Thymus (tissue), 11 donors: ENCODE results near the gene CRYBA4. TPM values are rescaled to one million over a fixed set of nuclear protein-coding genes. Genes with fewer than 3 reads are reported as not detected.

ENCODE experiments used
- DNase-seq, 9 donors: peaks; one replicate each; pipeline ENCODE4 v3.0.0-alpha.2; 2013; ENCODE audit warnings: low spot score in 9 of 9, low read depth in 6 of 9, missing footprints in 1 of 9
- H3K27ac ChIP-seq, 2 donors: one replicate each; pipeline ENCODE4 v1.5.1; 2013; ENCODE audit warnings: control low read depth in 1 of 2, low read depth in 1 of 2, low read length in 1 of 2, mild to moderate bottlenecking in 1 of 2, moderate library complexity in 1 of 2
- H3K27me3 ChIP-seq, 2 donors: one replicate each; pipeline ENCODE4 v1.5.1; 2013; ENCODE audit warnings: low read length in 1 of 2; ENCODE audit not compliant: control insufficient read depth in 2 of 2, insufficient read depth in 1 of 2
- H3K36me3 ChIP-seq, 2 donors: one replicate each; pipeline ENCODE4 v1.5.1; 2013; ENCODE audit warnings: low read length in 1 of 2, mild to moderate bottlenecking in 1 of 2, moderate library complexity in 1 of 2; ENCODE audit not compliant: control insufficient read depth in 2 of 2, insufficient read depth in 2 of 2
- H3K4me1 ChIP-seq, 2 donors: one replicate each; pipeline ENCODE4 v1.5.1; 2013; ENCODE audit warnings: low read length in 2 of 2; ENCODE audit not compliant: control insufficient read depth in 2 of 2, insufficient read depth in 2 of 2
- H3K4me3 ChIP-seq, 2 donors: one replicate each; pipeline ENCODE4 v1.5.1; 2013; ENCODE audit warnings: low read length in 2 of 2, control low read depth in 1 of 2, mild to moderate bottlenecking in 1 of 2
- H3K9me3 ChIP-seq, 2 donors: one replicate each; pipeline ENCODE4 v1.5.1; 2013; ENCODE audit warnings: low read length in 1 of 2, mild to moderate bottlenecking in 1 of 2; ENCODE audit not compliant: control insufficient read depth in 2 of 2, insufficient read depth in 1 of 2
- WGBS: extraction: QIAGEN DNeasy Blood & Tissue Kit; methylation state at CpG from one replicate; pipeline ENCODE4 v1.1.7; 2013; 5-methylcytosine and 5-hydroxymethylcytosine counted together
- polyA plus RNA-seq: library from polyadenylated mRNA; stranded (reverse); fragments of 200-250 nt; gene quantifications from one replicate; pipeline ENCODE4 v1.2.3, GENCODE V29; 2013
- total RNA-seq: library from RNA; stranded (reverse); fragments of 120-200 nt; gene quantifications from one replicate; pipeline ENCODE4 v1.2.4, GENCODE V29; 2013
- donor health status: healthy.

CRYBA4 gene
- total and polyA plus RNA-seq, 2 donors: 0.47 to 1.6 TPM

GRCh38 chr22:26660961-26661578, 39.3 kb downstream of the CRYBA4 start:
- Histone ChIP-seq H3K27ac (no peak overlapping the region), H3K9me3 (peaks cover 0 to 7% of the 10 kb centered on the region in 2 donors), H3K36me3 (no peaks in the 10 kb centered on the region), H3K4me3 (no peak overlapping the region), H3K4me1 (peaks cover 24 to 28% of the 10 kb centered on the region in 2 donors), H3K27me3 (peaks cover 20 to 35% of the 10 kb centered on the region in 2 donors)
- no peak for DNase-seq
- 96% methylated on average over 7 of the region's 7 CpGs for WGBS

- Histone ChIP-seq H3K27me3 (peaks cover 13 to 24% of the 10 kb centered on the region in 2 donors), H3K4me1 (peaks cover 22 to 25% of the 10 kb centered on the region in 2 donors), H3K36me3 (no peaks in the 10 kb centered on the region), H3K4me3 (no peak overlapping the region), H3K9me3 (peaks cover 0 to 6% of the 10 kb centered on the region in 2 donors), H3K27ac (no peak overlapping the region)
- no peak for DNase-seq
- WGBS: 96% methylated on average over 2 of the region's 2 CpGs
Measured at GRCh38 chr22:26662160-26662559, 40.4 kb downstream of the CRYBA4 start.

- no peak overlapping the region for H3K4me3 ChIP-seq
- H3K9me3 ChIP-seq: no peaks in the 10 kb centered on the region
- 93% methylated on average over 9 of the region's 9 CpGs for WGBS
- H3K4me1 ChIP-seq: peaks cover 10 to 12% of the 10 kb centered on the region in 2 donors
- peaks cover under 1 to 11% of the 10 kb centered on the region in 2 donors for H3K27me3 ChIP-seq
- DNase-seq: no peak
- H3K36me3 ChIP-seq: no peaks in the 10 kb centered on the region
- no peak overlapping the region for H3K27ac ChIP-seq
Measured at GRCh38 chr22:26663374-26663923, 41.7 kb downstream of the CRYBA4 start.

GRCh38 chr22:26665813-26666231, 44.1 kb downstream of the CRYBA4 start:
- Histone ChIP-seq H3K9me3 (no peaks in the 10 kb centered on the region), H3K27ac (no peak overlapping the region), H3K36me3 (no peaks in the 10 kb centered on the region), H3K4me1 (peaks cover 2% of the 10 kb centered on the region in 2 donors), H3K4me3 (no peak overlapping the region), H3K27me3 (peaks cover 0 to 2% of the 10 kb centered on the region in 2 donors)
- WGBS: 71% methylated on average over 4 of the region's 4 CpGs
- DNase-seq: no peak

GRCh38 chr22:26667140-26667539, 45.4 kb downstream of the CRYBA4 start:
- 92% methylated on average over 13 of the region's 13 CpGs for WGBS
- DNase-seq: no peak
- Histone ChIP-seq H3K9me3 (no peaks in the 10 kb centered on the region), H3K36me3 (no peaks in the 10 kb centered on the region), H3K4me3 (no peak overlapping the region), H3K27ac (no peak overlapping the region), H3K4me1 (peaks cover 5 to 15% of the 10 kb centered on the region in 2 donors), H3K27me3 (no peaks in the 10 kb centered on the region)

GRCh38 chr22:26669060-26669481, 47.3 kb downstream of the CRYBA4 start:
- Histone ChIP-seq H3K4me3 (no peak overlapping the region), H3K9me3 (peaks cover 0 to 2% of the 10 kb centered on the region in 2 donors), H3K36me3 (no peaks in the 10 kb centered on the region), H3K27ac (no peak overlapping the region), H3K4me1 (peaks cover 16 to 30% of the 10 kb centered on the region in 2 donors), H3K27me3 (no peaks in the 10 kb centered on the region)
- DNase-seq: no peak
- 76% methylated on average over 2 of the region's 2 CpGs for WGBS

GRCh38 chr22:26670459-26670858, 48.7 kb downstream of the CRYBA4 start:
- Histone ChIP-seq H3K27me3 (no peaks in the 10 kb centered on the region), H3K4me3 (no peak overlapping the region), H3K27ac (no peak overlapping the region), H3K4me1 (peaks cover 19 to 40% of the 10 kb centered on the region in 2 donors), H3K36me3 (peaks cover 0 to 3% of the 10 kb centered on the region in 2 donors), H3K9me3 (peaks cover 0 to 2% of the 10 kb centered on the region in 2 donors)
- DNase-seq: no peak
- 94% methylated on average over 4 of the region's 4 CpGs for WGBS

GRCh38 chr22:26671317-26672059, 49.7 kb downstream of the CRYBA4 start:
- Histone ChIP-seq H3K9me3 (peaks cover 0 to 2% of the 10 kb centered on the region in 2 donors), H3K27me3 (no peaks in the 10 kb centered on the region), H3K27ac (peak overlapping the region; percentile 99), H3K4me3 (no peak overlapping the region), H3K4me1 (peaks cover 19 to 38% of the 10 kb centered on the region in 2 donors), H3K36me3 (peaks cover 0 to 6% of the 10 kb centered on the region in 2 donors)
- peak in 1 of 9 donors; percentile 63 for DNase-seq
- 83% methylated on average over 15 of the region's 15 CpGs for WGBS

- DNase-seq: no peak
- 91% methylated on average over 8 of the region's 8 CpGs for WGBS
- Histone ChIP-seq H3K27me3 (no peaks in the 10 kb centered on the region), H3K4me3 (peak overlapping the region in 1 of 2 donors; percentile 84), H3K36me3 (peaks cover 0 to 6% of the 10 kb centered on the region in 2 donors), H3K4me1 (peaks cover 19 to 38% of the 10 kb centered on the region in 2 donors), H3K27ac (peak overlapping the region; percentile 99), H3K9me3 (peaks cover 0 to 2% of the 10 kb centered on the region in 2 donors)
Measured at GRCh38 chr22:26672060-26672471, 50.3 kb downstream of the CRYBA4 start.
